Uterus (tissue), 4 donors: ENCODE results near the gene STX2. TPM values are rescaled to one million over a fixed set of nuclear protein-coding genes. Genes with fewer than 3 reads are reported as not detected.
A peak's percentile ranks its signal among the peaks of the same experiment; 100 is the strongest.
"Not testable (repeated sequence)": the region's sequence is repeated elsewhere in the genome, so short reads cannot be mapped to it uniquely, and the experiment has no call there.

Source experiments
- DNase-seq, 2 donors: peaks; one replicate each; pipeline ENCODE4 v3.0.0-alpha.2; 2019 to 2020
- H3K27ac ChIP-seq, 2 donors: fragments of 200-600 bp; sonication (generic); 1 replicate in 1 of 2; 2 replicates in 1 of 2; pipeline ENCODE4 v1.5.1; 2016 to 2018
- H3K27me3 ChIP-seq, 2 donors: fragments of 200-600 bp; sonication (generic); one replicate each; pipeline ENCODE4 v1.5.1; 2018 to 2019; ENCODE audit warnings: control low read depth in 1 of 2
- H3K36me3 ChIP-seq, 2 donors: fragments of 200-600 bp; sonication (generic); one replicate each; pipeline ENCODE4 v1.5.1; 2019; ENCODE audit warnings: control low read depth in 1 of 2
- H3K4me1 ChIP-seq, 2 donors: fragments of 200-600 bp; sonication (generic); one replicate each; pipeline ENCODE4 v1.5.1; 2018 to 2019; ENCODE audit warnings: control low read depth in 1 of 2
- H3K4me3 ChIP-seq, 2 donors: fragments of 200-600 bp; sonication (generic); 1 replicate in 1 of 2; 2 replicates in 1 of 2; pipeline ENCODE4 v1.5.1; 2018 to 2019; ENCODE audit warnings: mild to moderate bottlenecking in 1 of 2
- H3K9me3 ChIP-seq, 2 donors: fragments of 200-600 bp; sonication (generic); one replicate each; pipeline ENCODE4 v1.5.1; 2019; ENCODE audit warnings: control low read depth in 1 of 2
- POLR2A ChIP-seq, 2 donors: fragments of 450-650 bp; IDR thresholded peaks; one replicate each; pipeline ENCODE4 v1.6.1; 2016; ENCODE audit warnings: antibody characterized with exemption in 2 of 2, mild to moderate bottlenecking in 1 of 2, moderate library complexity in 1 of 2
- intact Hi-C: fragments of 100-400 bp; cut with DNase I; formaldehyde crosslinking; loops from one replicate; pipeline ENCODE4 v1.15.1; 2023; ENCODE audit warnings: low total_unique reads
- total RNA-seq, 4 donors: library from RNA; depleted of rRNA in 3 of 4; stranded (reverse); fragments of >200 nt in 3 of 4; gene quantifications; one replicate each; pipeline versions ENCODE4 v1.1.0 to v1.2.4, GENCODE V29; 2014 to 2023
- TF ChIP-seq, protein P1 (sequence below), 4 experiments: fragments of 200-600 bp in 2 of 4; fragments of 450-650 bp in 2 of 4; sonication (generic) in 2 of 4; IDR thresholded peaks; one replicate each; pipeline ENCODE4 v1.5.1; 2016 to 2019; ENCODE audit warnings: antibody characterized with exemption in 4 of 4, mild to moderate bottlenecking in 2 of 4, moderate library complexity in 1 of 4
- donor health status: DM: yes; HTN: yes; CAD: no.

STX2 gene
- total RNA-seq, 4 donors from 2014 or later: 33.5 to 44.6 (median 35.4) TPM

DNA sequence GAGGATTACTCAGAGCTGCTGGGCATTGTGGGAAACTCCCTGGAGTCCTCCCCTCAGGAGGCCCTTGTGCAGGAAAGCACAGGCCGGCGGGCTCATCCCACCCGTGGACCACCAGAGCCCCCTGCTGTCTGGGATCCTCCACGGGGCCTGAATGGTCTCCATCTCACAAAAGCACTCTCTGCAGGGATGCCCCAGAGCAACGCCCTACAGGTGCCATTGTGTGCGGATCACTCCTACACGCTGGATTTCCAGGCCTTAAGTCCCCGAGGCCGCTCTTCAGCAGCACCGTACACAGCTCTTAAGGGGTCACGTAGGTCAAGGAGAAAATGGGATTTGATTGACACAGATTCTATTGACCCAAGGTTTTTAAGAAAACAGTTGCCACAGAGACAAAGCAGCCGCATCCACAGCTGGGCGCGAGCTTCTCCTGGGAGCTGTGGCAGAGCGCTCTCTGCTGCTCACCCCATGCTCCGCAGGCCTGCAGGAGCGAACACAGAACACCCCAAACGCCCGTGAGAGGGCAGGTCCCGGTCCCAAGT lies 86.3 kb downstream of the STX2 start:
- intact Hi-C loops: no loop called here
- no peaks in the 10 kb centered on the region for H3K4me1 ChIP-seq
- no peak overlapping the region for H3K4me3 ChIP-seq
- H3K9me3 ChIP-seq: no peaks in the 10 kb centered on the region
- no peaks in the 10 kb centered on the region for H3K27me3 ChIP-seq
- no peak for DNase-seq
- no peaks in the 10 kb centered on the region for H3K36me3 ChIP-seq
- TF ChIP-seq, protein P1, sequence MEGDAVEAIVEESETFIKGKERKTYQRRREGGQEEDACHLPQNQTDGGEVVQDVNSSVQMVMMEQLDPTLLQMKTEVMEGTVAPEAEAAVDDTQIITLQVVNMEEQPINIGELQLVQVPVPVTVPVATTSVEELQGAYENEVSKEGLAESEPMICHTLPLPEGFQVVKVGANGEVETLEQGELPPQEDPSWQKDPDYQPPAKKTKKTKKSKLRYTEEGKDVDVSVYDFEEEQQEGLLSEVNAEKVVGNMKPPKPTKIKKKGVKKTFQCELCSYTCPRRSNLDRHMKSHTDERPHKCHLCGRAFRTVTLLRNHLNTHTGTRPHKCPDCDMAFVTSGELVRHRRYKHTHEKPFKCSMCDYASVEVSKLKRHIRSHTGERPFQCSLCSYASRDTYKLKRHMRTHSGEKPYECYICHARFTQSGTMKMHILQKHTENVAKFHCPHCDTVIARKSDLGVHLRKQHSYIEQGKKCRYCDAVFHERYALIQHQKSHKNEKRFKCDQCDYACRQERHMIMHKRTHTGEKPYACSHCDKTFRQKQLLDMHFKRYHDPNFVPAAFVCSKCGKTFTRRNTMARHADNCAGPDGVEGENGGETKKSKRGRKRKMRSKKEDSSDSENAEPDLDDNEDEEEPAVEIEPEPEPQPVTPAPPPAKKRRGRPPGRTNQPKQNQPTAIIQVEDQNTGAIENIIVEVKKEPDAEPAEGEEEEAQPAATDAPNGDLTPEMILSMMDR (IDR thresholded peaks at IDR 0.05): no peak
- TF ChIP-seq POLR2A (IDR thresholded peaks at IDR 0.05): no peak
- H3K27ac ChIP-seq: no peak overlapping the region

DNA sequence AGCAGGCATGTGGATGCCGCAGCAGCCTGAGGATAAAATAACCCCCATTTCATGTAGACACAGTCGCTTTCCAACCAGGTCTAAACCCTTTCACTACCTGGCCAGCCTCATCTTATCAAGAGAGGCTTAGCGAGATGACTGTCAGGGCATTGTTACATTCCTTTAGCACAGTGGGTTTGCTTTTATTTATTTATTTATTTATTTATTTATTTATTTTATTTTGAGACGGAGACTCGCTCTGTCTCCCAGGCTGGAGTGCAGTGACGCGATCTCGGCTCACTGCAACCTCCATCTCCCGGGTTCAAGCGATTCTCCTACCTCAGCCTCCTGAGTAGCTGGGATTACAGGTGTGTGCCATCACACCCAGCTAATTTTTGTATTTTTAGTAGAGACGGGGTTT lies 87.0 kb downstream of the STX2 start:
- H3K4me3 ChIP-seq, H3K36me3 ChIP-seq, intact Hi-C loops, H3K27ac ChIP-seq, H3K4me1 ChIP-seq, H3K9me3 ChIP-seq, DNase-seq, H3K27me3 ChIP-seq: not testable (repeated sequence)

DNA sequence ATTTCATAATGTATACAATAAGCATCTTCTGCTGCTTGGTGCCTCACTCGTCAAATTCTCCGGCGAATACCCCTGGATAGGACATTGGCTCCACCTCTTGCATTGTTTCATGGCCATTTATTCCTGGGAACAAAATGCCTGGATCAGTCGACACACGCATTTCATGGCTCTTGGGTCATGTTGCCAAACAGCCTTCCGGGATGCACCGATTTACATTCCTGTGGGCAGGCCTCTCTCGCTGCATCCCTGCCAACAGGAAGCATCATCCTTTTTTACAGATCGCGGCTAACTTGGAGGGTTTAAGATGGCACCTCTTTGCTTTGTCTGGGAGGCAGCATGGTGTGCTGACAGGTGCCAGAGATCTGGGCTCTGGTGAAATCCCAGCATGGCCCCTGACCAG lies 90.3 kb downstream of the STX2 start:
- TF ChIP-seq POLR2A (IDR thresholded peaks at IDR 0.05): no peak
- TF ChIP-seq, protein P1 (IDR thresholded peaks at IDR 0.05): no peak
- intact Hi-C loops: no loop called here

DNA sequence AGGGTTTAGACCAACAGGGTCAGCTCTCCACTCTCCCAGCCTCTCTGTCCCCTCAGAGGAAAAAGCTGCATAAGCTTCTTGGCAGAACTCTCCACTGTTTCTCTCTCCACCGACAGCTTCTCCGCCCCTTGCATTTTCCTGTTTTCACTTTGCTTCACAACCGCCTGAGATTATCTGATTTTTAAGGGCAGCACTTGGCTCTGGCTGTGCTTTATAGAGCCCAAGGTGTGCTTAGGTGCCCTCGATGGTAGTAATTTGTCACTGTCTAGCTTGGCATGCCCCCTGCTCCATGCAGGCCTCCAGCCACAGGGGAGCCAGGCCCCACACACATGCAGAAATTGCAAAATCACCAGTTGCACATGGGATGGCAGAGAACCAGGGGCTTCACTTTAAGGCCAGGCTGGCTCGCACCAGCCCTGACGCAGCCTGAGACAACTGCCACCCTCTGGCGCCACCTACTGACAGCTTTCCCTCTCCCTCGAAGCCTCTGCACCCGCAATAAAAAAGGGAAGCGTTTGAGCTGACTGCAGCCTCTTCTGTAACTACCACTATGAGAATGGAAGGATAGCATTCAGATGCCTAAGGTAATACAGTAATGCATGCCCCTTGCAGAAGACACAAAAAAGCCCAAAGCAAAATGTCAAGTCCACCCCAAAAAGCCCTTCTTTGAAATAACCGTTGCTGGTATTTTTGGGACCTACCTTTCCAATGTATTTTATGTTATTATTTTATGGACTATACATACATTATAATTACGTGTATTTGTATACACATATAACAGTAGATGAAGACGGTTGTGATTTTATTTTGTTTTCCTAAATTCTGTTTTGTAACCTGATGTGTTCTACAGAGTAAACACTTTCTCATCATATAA lies 90.9 kb downstream of the STX2 start:
- Histone ChIP-seq H3K27me3 (no peaks in the 10 kb centered on the region), H3K9me3 (no peaks in the 10 kb centered on the region), H3K36me3 (no peaks in the 10 kb centered on the region), H3K4me3 (no peak overlapping the region), H3K27ac (no peak overlapping the region), H3K4me1 (no peaks in the 10 kb centered on the region)
- no peak for TF ChIP-seq POLR2A (IDR thresholded peaks at IDR 0.05)
- TF ChIP-seq, protein P1 (IDR thresholded peaks at IDR 0.05): peak; percentile 66 to 78 (median 73)
- intact Hi-C loops: no loop called here
- peak; percentile 49 to 73 for DNase-seq

More for the DNA sequence above, 90.3 kb downstream of the STX2 start:
- H3K27me3 ChIP-seq: no peaks in the 10 kb centered on the region
- H3K4me3 ChIP-seq: no peak overlapping the region
- no peaks in the 10 kb centered on the region for H3K36me3 ChIP-seq
- no peak overlapping the region for H3K27ac ChIP-seq
- no peaks in the 10 kb centered on the region for H3K9me3 ChIP-seq
- H3K4me1 ChIP-seq: no peaks in the 10 kb centered on the region
- DNase-seq: no peak

DNA sequence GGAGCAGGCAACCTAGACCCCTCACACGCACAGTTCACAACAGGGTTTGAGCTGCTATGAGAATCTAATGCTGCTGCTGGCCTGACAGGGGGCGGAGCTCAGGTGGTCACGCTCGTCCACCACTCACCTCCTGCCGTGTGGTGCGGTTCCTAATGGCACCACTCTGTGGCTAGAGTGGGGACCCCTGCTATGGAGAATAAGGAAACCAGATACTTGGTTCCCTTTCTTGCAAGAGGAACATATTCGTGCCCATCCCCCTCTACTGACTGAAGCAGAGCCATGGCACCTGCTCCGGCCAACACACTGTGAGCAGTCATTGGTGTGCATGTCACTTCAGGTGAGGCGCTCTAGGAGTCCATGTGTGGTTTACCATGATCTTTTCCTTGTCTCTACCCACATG lies 92.5 kb downstream of the STX2 start:
- no peak for DNase-seq
- H3K9me3 ChIP-seq: no peaks in the 10 kb centered on the region
- no peak overlapping the region for H3K27ac ChIP-seq
- H3K36me3 ChIP-seq: no peaks in the 10 kb centered on the region
- no peak overlapping the region for H3K4me3 ChIP-seq
- H3K27me3 ChIP-seq: no peaks in the 10 kb centered on the region
- TF ChIP-seq, protein P1 (IDR thresholded peaks at IDR 0.05): no peak
- no peak for TF ChIP-seq POLR2A (IDR thresholded peaks at IDR 0.05)
- intact Hi-C loops: no loop called here
- H3K4me1 ChIP-seq: no peaks in the 10 kb centered on the region
